Endothelial cell of umbilical vein (primary cell): ENCODE results near the gene ESRRA. TPM values are rescaled to one million over a fixed set of nuclear protein-coding genes. Genes with fewer than 3 reads are reported as not detected.

Source experiments
- BruUV-seq: library from RNA; stranded (reverse); fragments of 400-500 nt; replicated peaks from 2 replicates; lab custom pipeline; 2021; lab: Mats Ljungman, UMichigan
- CTCF ChIA-PET: fragments of 300-600, 350-600 bp; sonication (Branson Sonifier 250); formaldehyde crosslinking; loops from one replicate; lab custom pipeline; 2021; ENCODE audit warnings: antibody characterized with exemption, inconsistent platforms; lab: Charles Lee
- POLR2A ChIA-PET: fragments of 300-600, 350-600 bp; sonication (Branson Sonifier 250); formaldehyde crosslinking; loops from one replicate; lab custom pipeline; 2021; ENCODE audit warnings: antibody characterized with exemption, inconsistent platforms; lab: Charles Lee
- DNase-seq: peaks from one replicate; pipeline ENCODE4 v3.0.0-alpha.2; 2011; ENCODE audit warnings: low read depth, low spot score
- FAIRE-seq: peaks from 2 replicates; lab custom pipeline; 2011; peaks lifted over from hg19 to GRCh38; lab: Jason Lieb, UNC
- H2AFZ ChIP-seq: 2 replicates; pipeline ENCODE4 v1.6.0; 2012; ENCODE audit warnings: low read depth, low read length, control low read depth, inconsistent platforms
- H3K27ac ChIP-seq: 2 replicates; pipeline ENCODE4 v1.5.1; 2011; ENCODE audit warnings: low read depth, mild to moderate bottlenecking, control low read depth, low read length, moderate library complexity; ENCODE audit not compliant: insufficient read depth
- H3K27me3 ChIP-seq, 2 experiments: 2 replicates each; pipeline versions ENCODE4 v1.6.0 to v1.6.1; 2011; ENCODE audit warnings: low read length in 2 of 2, mixed read lengths in 1 of 2; ENCODE audit not compliant: control insufficient read depth in 2 of 2, insufficient read depth in 2 of 2
- H3K36me3 ChIP-seq, 2 experiments: 2 replicates in 1 of 2; 3 replicates in 1 of 2; pipeline ENCODE4 v1.5.1; 2011; ENCODE audit warnings: low read length in 2 of 2, mild to moderate bottlenecking in 1 of 2, moderate library complexity in 1 of 2; ENCODE audit not compliant: control insufficient read depth in 2 of 2, insufficient read depth in 2 of 2; ENCODE audit errors: extremely low read depth in 1 of 2
- H3K4me1 ChIP-seq: 3 replicates; pipeline ENCODE4 v1.5.1; 2011; ENCODE audit warnings: mild to moderate bottlenecking, low read length; ENCODE audit not compliant: control insufficient read depth, insufficient read depth; ENCODE audit errors: extremely low read depth
- H3K4me2 ChIP-seq: 2 replicates; pipeline ENCODE4 v1.6.1; 2011; ENCODE audit warnings: low read length, control low read depth, mixed read lengths; ENCODE audit not compliant: insufficient read depth
- H3K4me3 ChIP-seq, 3 experiments: fragments of 200-600 bp in 1 of 3; sonication (generic), shearing (Covaris generic) in 1 of 3; replicated peaks in 1 of 3; 2 replicates each; pipeline ENCODE4 v1.5.1; 2011 to 2016; ENCODE audit warnings: control low read depth in 3 of 3, low read length in 3 of 3, mild to moderate bottlenecking in 2 of 3, inconsistent platforms in 1 of 3, low read depth in 1 of 3, moderate library complexity in 1 of 3; ENCODE audit not compliant: insufficient read depth in 1 of 3
- H3K79me2 ChIP-seq: 2 replicates; pipeline ENCODE4 v1.6.0; 2012; ENCODE audit warnings: low read length, inconsistent platforms; ENCODE audit not compliant: control insufficient read depth, insufficient read depth
- H3K9ac ChIP-seq: replicated peaks from 2 replicates; pipeline ENCODE3; 2011; ENCODE audit warnings: low read length, control low read depth; ENCODE audit not compliant: insufficient read depth; ENCODE audit errors: extremely low read depth
- H3K9me1 ChIP-seq: replicated peaks from 3 replicates; pipeline ENCODE4 v1.6.0; 2011; ENCODE audit warnings: mild to moderate bottlenecking, low read length; ENCODE audit not compliant: control insufficient read depth, insufficient read depth; ENCODE audit errors: extremely low read depth
- H3K9me3 ChIP-seq: replicated peaks from 2 replicates; pipeline ENCODE4 v1.5.1; 2012; ENCODE audit warnings: low read length, inconsistent platforms; ENCODE audit not compliant: control insufficient read depth, insufficient read depth
- H4K20me1 ChIP-seq: replicated peaks from 2 replicates; pipeline ENCODE3; 2011; ENCODE audit warnings: mild to moderate bottlenecking, low read length; ENCODE audit not compliant: control insufficient read depth, insufficient read depth; ENCODE audit errors: extremely low read depth
- CTCF ChIP-seq, 2 donors: IDR thresholded peaks; 1 replicate in 1 of 2; 2 replicates in 1 of 2; pipeline ENCODE4 v1.5.1; 2011; ENCODE audit warnings: low read length in 2 of 2, mild to moderate bottlenecking in 2 of 2, moderate library complexity in 2 of 2, control low read depth in 1 of 2, inconsistent platforms in 1 of 2, low read depth in 1 of 2; ENCODE audit not compliant: insufficient read depth in 1 of 2; ENCODE audit errors: extremely low read depth in 1 of 2
- EZH2 ChIP-seq: IDR thresholded peaks from 2 replicates; pipeline ENCODE4 v1.6.1; 2012; ENCODE audit warnings: borderline replicate concordance, low read depth, mild to moderate bottlenecking, moderate library complexity, low read length, inconsistent platforms; ENCODE audit not compliant: severe bottlenecking
- FOS ChIP-seq: IDR thresholded peaks from 2 replicates; pipeline ENCODE4 v1.6.1; 2011; ENCODE audit warnings: mild to moderate bottlenecking, low read length, moderate library complexity, borderline replicate concordance; ENCODE audit not compliant: insufficient read depth
- GATA2 ChIP-seq: IDR thresholded peaks from 2 replicates; pipeline ENCODE4 v1.7.0; 2011; ENCODE audit warnings: low read depth, mild to moderate bottlenecking, moderate library complexity, mixed read lengths, low read length; ENCODE audit not compliant: insufficient read length, insufficient read depth
- JUN ChIP-seq: IDR thresholded peaks from 2 replicates; pipeline ENCODE4 v1.6.1; 2011; ENCODE audit warnings: borderline replicate concordance, low read depth; ENCODE audit not compliant: insufficient read length, insufficient read depth
- MAX ChIP-seq: IDR thresholded peaks from 2 replicates; pipeline ENCODE4 v1.6.1; 2011; ENCODE audit not compliant: insufficient read depth, insufficient read length
- MYC ChIP-seq: IDR thresholded peaks from one replicate; pipeline ENCODE4 v1.6.1; 2011; ENCODE audit warnings: mild to moderate bottlenecking, low read depth, low read length
- POLR2A ChIP-seq: IDR thresholded peaks from 2 replicates; pipeline ENCODE4 v1.6.1; 2012; ENCODE audit warnings: low read depth, mild to moderate bottlenecking, control low read depth, low read length
- POLR2AphosphoS5 ChIP-seq: IDR thresholded peaks from 2 replicates; pipeline ENCODE4 v1.6.1; 2012; ENCODE audit warnings: low read depth, mild to moderate bottlenecking, control low read depth, low read length, moderate library complexity; ENCODE audit not compliant: insufficient read depth
- dilution Hi-C: fragments of 300-500 bp; cut with MboI; formaldehyde crosslinking; loops from one replicate; pipeline ENCODE4 v1.15.0; 2019; ENCODE audit warnings: low sequenced_read_pairs; ENCODE audit not compliant: extremely low pct_ligation_motif_present
- intact Hi-C: fragments of 100-400 bp; cut with micrococcal nuclease; formaldehyde crosslinking; loops from one replicate; pipeline ENCODE4 v1.10.0; 2022
- polyA plus RNA-seq, 4 experiments: library from polyadenylated mRNA; depleted of rRNA in 3 of 4; stranded (reverse) in 3 of 4; unstranded in 1 of 4; fragments of >200 nt; gene quantifications; 2 replicates each; pipeline versions ENCODE4 v1.2.1 to v1.2.3, GENCODE V29; 2011 to 2012; ENCODE audit warnings: missing spikeins in 1 of 4
- total RNA-seq: library from RNA; stranded (reverse); gene quantifications from 2 replicates; pipeline ENCODE4 v1.2.3, GENCODE V29; 2021

ESRRA gene
- total and polyA plus RNA-seq, 2 donors (not counting 3 experiments of a cell fraction or from before 2014, with no cell fraction given) = 17.2 to 37.4 TPM

GRCh38 chr11:64269540-64270220 lies 35.6 kb upstream of the ESRRA start:
- CTCF ChIA-PET = interaction anchor here (0.9 to 5.6 kb wide), 9 partner anchors 11 to 85 kb away, joined by 3 to 60 read pairs (median 5); partner anchors contain the start of genes CATSPERZ, FERMT3, PLCB3 and PPP1R14B

More at GRCh38 chr11:64269540-64270220, 35.6 kb upstream of the ESRRA start:
- peaks cover 38% of the 10 kb centered on the region for H3K4me1 ChIP-seq
- DNase-seq (peak; percentile 100), FAIRE-seq (peak; percentile 99)
- peak overlapping the region in 2 of 3 experiments; percentile 58 to 66 for H3K4me3 ChIP-seq
- POLR2A ChIA-PET = interaction anchor here (1.0 to 2.6 kb wide), 2 partner anchors 24 to 28 kb away, joined by 3 to 10 read pairs; partner anchors contain the start of gene PPP1R14B
- H2AFZ ChIP-seq = peak overlapping the region; percentile 9
- no peaks in the 10 kb centered on the region for H3K79me2 ChIP-seq
- intact Hi-C loops = loop anchor here (1.0 to 2.0 kb wide), 8 partner anchors 16 to 509 kb away; partner anchors contain the start of genes DNAJC4, ESRRA, GPR137 and PLCB3
- peak overlapping the region; percentile 43 for H3K4me2 ChIP-seq
- TSS peak; percentile 30 for BruUV-seq
- H3K27ac ChIP-seq = peak overlapping the region; percentile 76
- H4K20me1 ChIP-seq = no peaks in the 10 kb centered on the region
- dilution Hi-C loops = no loop called here
- no peaks in the 10 kb centered on the region for H3K9me1 ChIP-seq
- H3K36me3 ChIP-seq = peaks cover 0 to 13% of the 10 kb centered on the region in 2 experiments
- TF ChIP-seq EZH2 = no peak
- TF ChIP-seq MYC = no peak
- TF ChIP-seq CTCF (IDR thresholded peaks at IDR 0.05; ENCODE audit: extremely low read depth in 1 of 2, insufficient read depth in 1 of 2, low read depth in 1 of 2, low read length in 2 of 2) = no peak
- TF ChIP-seq POLR2AphosphoS5 = peak; percentile 92
- no peak for TF ChIP-seq MAX
- peak; percentile 73 for TF ChIP-seq POLR2A
- TF ChIP-seq JUN = no peak
- no peak for TF ChIP-seq GATA2
- no peak for TF ChIP-seq FOS
- H3K9me3 ChIP-seq = no peaks in the 10 kb centered on the region
- no peaks in the 10 kb centered on the region for H3K27me3 ChIP-seq
- H3K9ac ChIP-seq = peak overlapping the region; percentile 76
